Measurements from ENCODE around the gene WDFY1. TPM values are rescaled to one million over a fixed set of nuclear protein-coding genes. Genes with fewer than 3 reads are reported as not detected.

WDFY1 gene
- total RNA-seq, 1 experiment from 2014 or later: 44.7 TPM

GRCh38 chr2:223915071-223915470 is 30.1 kb downstream of the WDFY1 start:
- ChIA-PET CTCF (no interaction called here), RAD21 (ENCODE audit: low non-redundant PET in 1 of 2, low total read pairs in 2 of 2, uncharacterized antibody in 2 of 2, unreplicated experiment in 2 of 2) (no interaction called here), POLR2A (no interaction called here)
- TF ChIP-seq SIN3A (IDR thresholded peaks at IDR 0.05; ENCODE audit: low read depth) (no peak), YY1 (IDR thresholded peaks at IDR 0.05; ENCODE audit: extremely low read depth, insufficient replicate concordance, low read depth, low read length) (no peak), REST (IDR thresholded peaks at IDR 0.05; ENCODE audit: low read depth) (no peak), FOSL1 (IDR thresholded peaks at IDR 0.05; ENCODE audit: low read depth) (no peak), EZH2phosphoT487 (IDR thresholded peaks at IDR 0.05; ENCODE audit: borderline replicate concordance) (no peak), EZH2 (IDR thresholded peaks at IDR 0.05) (no peak), ZNF274 (IDR thresholded peaks at IDR 0.05; ENCODE audit: low read depth, low read length) (no peak), ZFX (IDR thresholded peaks at IDR 0.05) (no peak), RAD21 (IDR thresholded peaks at IDR 0.05; ENCODE audit: low read depth) (no peak), SP1 (IDR thresholded peaks at IDR 0.05; ENCODE audit: low read depth) (no peak), JUND (IDR thresholded peaks at IDR 0.05) (no peak), EGR1 (IDR thresholded peaks at IDR 0.05; ENCODE audit: low read depth) (no peak), ELF1 (IDR thresholded peaks at IDR 0.05; ENCODE audit: borderline replicate concordance, low read depth) (no peak), CEBPB (IDR thresholded peaks at IDR 0.05; ENCODE audit: low read depth) (no peak)
- TF ChIP-seq, protein P1, sequence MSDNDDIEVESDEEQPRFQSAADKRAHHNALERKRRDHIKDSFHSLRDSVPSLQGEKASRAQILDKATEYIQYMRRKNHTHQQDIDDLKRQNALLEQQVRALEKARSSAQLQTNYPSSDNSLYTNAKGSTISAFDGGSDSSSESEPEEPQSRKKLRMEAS (IDR thresholded peaks at IDR 0.05): no peak
- H3K9me2 ChIP-seq (ENCODE audit: insufficient read depth): no peaks in the 10 kb centered on the region
- no peak for ATAC-seq
- no peak for DNase-seq (ENCODE audit: low read depth, low spot score)
- no peaks in the 10 kb centered on the region for H3K9me3 ChIP-seq (ENCODE audit: control insufficient read depth in 1 of 2, insufficient read depth in 1 of 2, low read depth in 1 of 2, low read length in 2 of 2)
- no peaks in the 10 kb centered on the region for H4K20me1 ChIP-seq (ENCODE audit: insufficient read depth)
- no peak overlapping the region for H3K4me2 ChIP-seq (ENCODE audit: low read length)
- no peak overlapping the region for H2AFZ ChIP-seq (ENCODE audit: low read depth, low read length, poor library complexity, severe bottlenecking)
- H3K4me1 ChIP-seq (ENCODE audit: control insufficient read depth in 1 of 2, insufficient read depth in 2 of 2, low read length in 2 of 2): no peaks in the 10 kb centered on the region
- H3K4me3 ChIP-seq (replicated peaks in 1 of 2; ENCODE audit: low read depth in 1 of 2, low read length in 2 of 2): no peak overlapping the region
- H3K9ac ChIP-seq (ENCODE audit: low read length): no peak overlapping the region
- intact Hi-C loops (cut with micrococcal nuclease): no loop called here
- peaks cover 12% of the 10 kb centered on the region; the same call in 1 of the 2 replicates for H3K79me2 ChIP-seq (ENCODE audit: insufficient read depth, low read length)
- H3K36me3 ChIP-seq (ENCODE audit: control insufficient read depth in 1 of 2, insufficient read depth in 2 of 2, low read length in 2 of 2): peaks cover 3 to 6% of the 10 kb centered on the region in 2 experiments; a peak in 2 of 4 replicates
- no peak overlapping the region for H3K27ac ChIP-seq (ENCODE audit: low read depth, low read length)
- no TSS peak for BruUV-seq (replicated peaks)
- H3K27me3 ChIP-seq (ENCODE audit: insufficient read depth, low read length): no peaks in the 10 kb centered on the region

Data from HCT116 (cell line).